Activated naive CD4-positive, alpha-beta T cell treated with anti-CD3 and anti-CD28 coated beads, Interleukin-2, amount 50 U/mL, for 16 hours (primary cell): ENCODE data around the gene HSPA1A.

Source experiments
- DNase-seq: peaks from one replicate; pipeline ENCODE4 v3.0.0-alpha.2; 2020

The HSPA1A gene

DNA sequence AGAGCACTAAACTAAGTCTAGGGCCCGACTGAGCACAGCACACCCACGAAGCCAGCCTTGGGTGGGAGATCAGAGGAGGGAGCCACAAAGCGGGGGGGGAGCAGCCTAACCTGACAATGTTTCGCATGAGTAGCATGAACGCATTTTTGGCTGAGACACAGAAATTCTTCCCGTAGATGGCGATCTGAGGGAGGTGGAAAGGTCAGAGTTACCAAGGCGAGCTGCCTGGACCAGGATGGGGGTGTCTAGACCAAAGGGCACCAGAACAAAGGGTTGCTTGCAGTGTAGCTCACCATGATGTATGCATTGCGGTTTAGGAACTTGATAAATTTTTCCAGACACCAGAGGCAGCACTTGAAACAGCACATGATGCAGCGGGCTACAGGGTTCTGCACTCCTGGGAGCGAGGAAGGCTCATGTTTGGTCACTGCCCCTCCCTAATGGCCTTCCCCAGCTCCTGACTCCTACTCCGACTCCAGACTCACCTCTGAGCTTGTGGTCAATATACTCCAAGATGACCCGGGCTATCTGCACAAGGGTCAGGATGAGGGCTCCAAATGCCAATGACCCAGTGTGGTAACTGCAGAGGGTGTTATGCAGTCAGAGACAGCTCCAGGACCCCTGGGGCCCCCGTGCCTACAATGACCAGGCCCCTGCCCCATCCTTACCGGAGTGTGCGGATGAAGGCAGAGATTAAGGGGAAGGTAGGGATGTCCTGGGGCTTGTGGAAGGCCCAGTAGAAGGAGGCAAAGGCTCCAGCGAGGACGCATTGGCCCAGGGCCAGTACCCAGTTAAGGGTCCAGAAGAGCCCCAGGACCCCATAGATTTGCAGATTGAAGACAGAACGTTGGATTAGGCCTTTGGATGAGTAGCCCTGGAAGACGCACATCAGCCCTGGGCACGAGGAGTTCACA is 50.1 kb downstream of the HSPA1A start:
- no peak for DNase-seq
